Measurements from ENCODE around the gene EIPR1. TPM values are rescaled to one million over a fixed set of nuclear protein-coding genes. Genes with fewer than 3 reads are reported as not detected.

The EIPR1 gene
- total RNA-seq, 1 donor from 2014 or later, result 27.8 TPM

- Histone ChIP-seq H3K4me2 (ENCODE audit: low read length) (no peak overlapping the region), H2AFZ (ENCODE audit: low read depth, low read length) (no peak overlapping the region), H3K4me3 (ENCODE audit: insufficient read depth, low read depth, low read length) (no peak overlapping the region), H3K4me1 (ENCODE audit: insufficient read depth, low read length) (peaks cover 7% of the 10 kb centered on the region), H3K9me3 (ENCODE audit: insufficient read depth, low read depth, low read length) (no peaks in the 10 kb centered on the region), H4K20me1 (ENCODE audit: insufficient read depth, low read length) (peaks cover 11% of the 10 kb centered on the region), H3K27me3 (ENCODE audit: insufficient read depth, low read length) (no peaks in the 10 kb centered on the region), H3K9ac (ENCODE audit: low read length) (no peak overlapping the region), H3K79me2 (ENCODE audit: insufficient read depth, low read length) (no peaks in the 10 kb centered on the region), H3K36me3 (ENCODE audit: insufficient read depth, low read length) (peaks cover 8% of the 10 kb centered on the region), H3K27ac (ENCODE audit: low read depth, low read length) (no peak overlapping the region)
- Mint-ChIP-seq H3K9me3 (ENCODE audit: unreplicated experiment) (no peaks in the 10 kb centered on the region), H3K4me1 (ENCODE audit: low read depth, unreplicated experiment) (no peaks in the 10 kb centered on the region), H3K4me3 (ENCODE audit: unreplicated experiment) (no peak overlapping the region), H3K27me3 (ENCODE audit: low read depth, unreplicated experiment) (no peaks in the 10 kb centered on the region), H3K27ac (ENCODE audit: unreplicated experiment) (no peak overlapping the region), H3K36me3 (ENCODE audit: low read depth, unreplicated experiment) (peaks cover 7% of the 10 kb centered on the region)
- TF ChIP-seq CTCF (IDR thresholded peaks at IDR 0.05; ENCODE audit: insufficient read depth, low read depth, low read length) (no peak), EZH2 (IDR thresholded peaks at IDR 0.05; ENCODE audit: insufficient read depth, low read length) (no peak)
- DNase-seq (ENCODE audit: low read depth) (no peak), FAIRE-seq (no peak)
These were observed 180.3 kb downstream of the EIPR1 start for GRCh38 chr2:3197308-3197707.

GRCh38 chr2:3196716-3197115, 180.9 kb downstream of the EIPR1 start:
- peaks cover 11% of the 10 kb centered on the region for H4K20me1 ChIP-seq (ENCODE audit: insufficient read depth, low read length)
- H3K9me3 Mint-ChIP-seq (ENCODE audit: unreplicated experiment), result no peaks in the 10 kb centered on the region
- H3K4me1 ChIP-seq (ENCODE audit: insufficient read depth, low read length), result peaks cover 7% of the 10 kb centered on the region
- H3K9ac ChIP-seq (ENCODE audit: low read length), result no peak overlapping the region
- no peak for TF ChIP-seq CTCF (IDR thresholded peaks at IDR 0.05; ENCODE audit: insufficient read depth, low read depth, low read length)
- TF ChIP-seq EZH2 (IDR thresholded peaks at IDR 0.05; ENCODE audit: insufficient read depth, low read length), result no peak
- H3K4me3 Mint-ChIP-seq (ENCODE audit: unreplicated experiment), result no peak overlapping the region
- no peak for FAIRE-seq
- no peak overlapping the region for H3K27ac ChIP-seq (ENCODE audit: low read depth, low read length)
- no peaks in the 10 kb centered on the region for H3K27me3 ChIP-seq (ENCODE audit: insufficient read depth, low read length)
- H3K27ac Mint-ChIP-seq (ENCODE audit: unreplicated experiment), result no peak overlapping the region
- H3K4me3 ChIP-seq (ENCODE audit: insufficient read depth, low read depth, low read length), result no peak overlapping the region
- DNase-seq (ENCODE audit: low read depth), result no peak
- H3K27me3 Mint-ChIP-seq (ENCODE audit: low read depth, unreplicated experiment), result no peaks in the 10 kb centered on the region
- H3K4me2 ChIP-seq (ENCODE audit: low read length), result no peak overlapping the region
- H3K36me3 Mint-ChIP-seq (ENCODE audit: low read depth, unreplicated experiment), result peaks cover 9% of the 10 kb centered on the region
- H3K4me1 Mint-ChIP-seq (ENCODE audit: low read depth, unreplicated experiment), result no peaks in the 10 kb centered on the region
- no peaks in the 10 kb centered on the region for H3K79me2 ChIP-seq (ENCODE audit: insufficient read depth, low read length)
- H2AFZ ChIP-seq (ENCODE audit: low read depth, low read length), result no peak overlapping the region
- peaks cover 11% of the 10 kb centered on the region for H3K36me3 ChIP-seq (ENCODE audit: insufficient read depth, low read length)
- H3K9me3 ChIP-seq (ENCODE audit: insufficient read depth, low read depth, low read length), result no peaks in the 10 kb centered on the region

- Histone ChIP-seq H3K9me3 (ENCODE audit: insufficient read depth, low read depth, low read length) (no peaks in the 10 kb centered on the region), H3K4me2 (ENCODE audit: low read length) (no peak overlapping the region), H3K4me3 (ENCODE audit: insufficient read depth, low read depth, low read length) (no peak overlapping the region), H4K20me1 (ENCODE audit: insufficient read depth, low read length) (peaks cover 8% of the 10 kb centered on the region), H3K27me3 (ENCODE audit: insufficient read depth, low read length) (no peaks in the 10 kb centered on the region), H3K79me2 (ENCODE audit: insufficient read depth, low read length) (no peaks in the 10 kb centered on the region), H2AFZ (ENCODE audit: low read depth, low read length) (no peak overlapping the region), H3K4me1 (ENCODE audit: insufficient read depth, low read length) (peaks cover 7% of the 10 kb centered on the region), H3K27ac (ENCODE audit: low read depth, low read length) (no peak overlapping the region), H3K36me3 (ENCODE audit: insufficient read depth, low read length) (peaks cover 11% of the 10 kb centered on the region), H3K9ac (ENCODE audit: low read length) (no peak overlapping the region)
- no peaks in the 10 kb centered on the region for H3K27me3 Mint-ChIP-seq (ENCODE audit: low read depth, unreplicated experiment)
- FAIRE-seq, result peak; percentile 9
- peaks cover 13% of the 10 kb centered on the region for H3K36me3 Mint-ChIP-seq (ENCODE audit: low read depth, unreplicated experiment)
- peak; percentile 23 for DNase-seq (ENCODE audit: low read depth)
- TF ChIP-seq EZH2 (IDR thresholded peaks at IDR 0.05; ENCODE audit: insufficient read depth, low read length) (no peak), CTCF (IDR thresholded peaks at IDR 0.05; ENCODE audit: insufficient read depth, low read depth, low read length) (no peak)
- H3K9me3 Mint-ChIP-seq (ENCODE audit: unreplicated experiment), result no peaks in the 10 kb centered on the region
- H3K4me1 Mint-ChIP-seq (ENCODE audit: low read depth, unreplicated experiment), result no peaks in the 10 kb centered on the region
- H3K27ac Mint-ChIP-seq (ENCODE audit: unreplicated experiment), result no peak overlapping the region
- H3K4me3 Mint-ChIP-seq (ENCODE audit: unreplicated experiment), result no peak overlapping the region
These were observed 181.8 kb downstream of the EIPR1 start for GRCh38 chr2:3195641-3196476.
